HG03521 (cell line): ENCODE results near the gene RARG.
"Not testable (repeated sequence)": the region's sequence is repeated elsewhere in the genome, so short reads cannot be mapped to it uniquely, and the experiment has no call there.

Experiments
- ATAC-seq: cut with Tn5 transposase; IDR thresholded peaks from one replicate; pipeline ENCODE4 v1.9.1; 2021; ENCODE audit warnings: mild to moderate bottlenecking, moderate library complexity; ENCODE audit not compliant: unreplicated experiment

The RARG gene

DNA sequence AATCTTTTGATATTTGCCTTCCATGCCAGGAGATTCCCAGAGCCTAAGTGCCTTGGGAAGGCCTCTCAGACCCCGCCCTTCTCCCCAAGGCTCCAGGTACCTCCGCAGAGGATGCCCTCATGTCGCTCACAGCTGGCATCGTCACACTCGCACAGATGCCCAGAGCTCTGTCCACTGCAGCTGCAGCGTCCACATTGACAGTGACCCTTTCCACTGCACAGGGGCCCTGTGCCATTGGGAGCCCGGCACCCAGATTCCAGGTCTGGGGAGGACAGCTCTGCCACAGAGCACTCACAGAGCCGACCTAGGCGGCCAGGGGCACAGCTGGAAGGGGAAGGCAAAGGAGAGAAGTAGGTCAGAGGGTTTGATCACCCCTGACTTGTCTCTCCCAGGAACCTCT, 39.0 kb downstream of the RARG start:
- ATAC-seq: no peak

DNA sequence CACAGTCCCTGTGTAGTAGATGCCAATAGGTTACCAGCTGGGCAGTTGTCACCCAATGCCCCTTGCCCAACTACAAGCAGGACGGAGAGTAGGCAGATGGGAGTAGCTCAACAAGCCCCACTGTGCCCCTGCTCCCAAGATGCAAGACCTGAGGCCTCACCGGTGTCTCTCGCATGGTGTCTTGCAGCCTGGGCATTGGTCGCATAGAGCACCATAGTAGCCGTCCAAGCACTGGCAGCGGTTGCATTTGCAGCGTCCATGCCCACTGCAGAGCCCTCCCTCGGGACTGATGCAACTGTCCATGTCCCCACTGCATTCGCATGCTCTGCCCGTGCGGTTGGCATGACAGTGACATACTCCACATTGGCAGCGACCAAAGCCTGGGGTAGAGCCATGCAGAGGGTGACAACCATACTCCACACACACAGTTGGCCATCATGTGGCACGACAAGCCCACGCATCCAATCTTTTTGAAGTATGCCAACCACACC, 39.4 kb downstream of the RARG start:
- no peak for ATAC-seq

DNA sequence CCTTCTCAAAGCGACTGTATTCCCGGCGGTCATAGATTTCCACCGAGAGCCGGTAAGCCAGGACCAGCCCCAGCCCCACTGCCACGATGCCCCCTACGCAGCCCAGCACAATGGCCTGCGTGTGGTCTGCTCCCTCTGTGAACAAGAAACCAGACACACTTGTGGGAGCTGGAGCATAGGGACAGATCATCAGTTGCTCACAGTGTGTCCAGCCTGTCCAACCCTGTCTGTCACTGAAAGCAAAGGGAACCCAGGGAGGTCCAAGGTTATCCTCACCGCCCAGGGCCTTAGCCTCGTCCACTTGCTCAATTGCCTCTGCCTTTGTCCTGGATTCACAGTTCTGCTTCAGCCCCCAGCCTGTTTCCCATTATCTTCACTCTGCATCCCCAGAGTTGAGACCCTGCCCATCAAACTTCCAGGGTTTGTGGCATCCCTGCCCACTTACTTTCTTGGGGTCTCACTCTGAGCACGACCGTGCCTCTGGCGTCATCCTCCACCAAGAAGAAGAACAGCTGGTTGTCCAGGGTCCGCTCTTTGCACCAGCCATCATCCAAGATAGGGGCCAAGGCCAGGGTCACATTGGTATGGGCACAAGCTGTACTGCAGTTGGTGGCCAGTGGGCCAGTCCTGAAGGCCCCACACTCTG, 40.0 kb downstream of the RARG start:
- no peak for ATAC-seq

DNA sequence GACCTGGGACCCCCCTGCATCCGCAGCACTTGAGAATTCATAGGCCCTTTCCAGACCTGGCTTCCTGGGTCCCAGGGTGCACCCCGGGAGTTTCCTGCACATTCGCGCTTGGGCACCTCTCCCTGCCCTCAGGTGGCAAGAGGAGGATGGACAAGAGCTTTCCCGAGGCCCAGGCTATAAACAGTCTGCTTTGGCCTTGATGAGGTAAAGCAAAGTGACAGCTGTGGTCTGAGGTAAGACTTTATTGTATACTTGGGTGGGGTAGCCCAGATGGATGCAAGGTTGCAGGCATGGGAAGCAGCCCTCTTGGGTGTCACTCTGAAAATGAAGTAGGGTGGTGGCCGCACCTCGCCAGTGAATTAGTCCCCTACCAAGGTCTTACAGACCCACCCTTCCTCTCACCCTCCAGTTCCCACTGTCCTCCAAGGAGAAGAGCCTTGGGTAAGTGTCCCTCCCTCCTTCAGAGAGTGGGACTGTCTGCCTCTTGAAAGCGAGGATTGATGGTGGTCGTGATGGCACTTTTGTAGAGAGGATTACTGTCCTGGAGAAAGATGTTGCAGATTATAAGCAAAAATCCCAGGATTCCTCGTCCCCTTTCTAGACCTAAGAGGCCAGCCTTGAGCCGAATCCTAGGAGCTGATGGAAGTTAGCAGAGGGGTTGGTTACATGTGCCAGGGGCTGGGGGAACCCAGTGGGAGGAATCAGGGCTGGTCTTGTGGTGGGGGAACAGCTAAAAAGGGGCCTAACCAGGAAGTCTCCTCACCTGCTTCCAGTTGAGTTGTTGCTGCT, 40.7 kb downstream of the RARG start:
- ATAC-seq: no peak

DNA sequence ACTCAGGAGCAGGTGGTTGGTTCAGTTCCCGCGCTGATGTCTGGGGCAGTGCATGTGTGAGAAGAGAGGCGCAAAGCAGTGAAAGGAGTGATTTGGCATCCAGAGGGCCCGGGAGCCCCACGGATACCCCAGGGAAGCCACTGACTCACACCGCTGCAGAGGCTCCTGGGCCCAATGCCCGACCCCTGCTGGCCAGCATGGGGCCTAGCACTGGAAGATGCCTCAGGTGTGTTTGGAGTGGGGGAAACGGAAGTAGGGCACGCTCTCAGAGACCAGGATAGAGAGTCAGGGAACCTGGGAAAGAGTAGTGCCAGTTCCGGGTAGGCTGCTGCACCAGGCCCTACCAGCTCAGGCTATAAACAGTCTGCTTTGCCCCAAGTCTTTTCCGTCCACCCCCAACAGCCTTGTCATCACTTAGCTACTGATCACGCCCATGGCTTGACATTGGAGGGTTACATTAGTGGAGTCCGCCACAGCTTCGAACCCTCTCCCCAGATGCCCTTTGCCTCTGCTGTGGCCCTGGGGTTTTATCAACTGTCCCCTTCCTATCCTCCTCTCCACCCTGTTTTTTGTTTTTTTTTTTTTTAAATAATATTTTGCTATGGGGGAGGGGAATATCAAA, 41.8 kb downstream of the RARG start:
- no peak for ATAC-seq

DNA sequence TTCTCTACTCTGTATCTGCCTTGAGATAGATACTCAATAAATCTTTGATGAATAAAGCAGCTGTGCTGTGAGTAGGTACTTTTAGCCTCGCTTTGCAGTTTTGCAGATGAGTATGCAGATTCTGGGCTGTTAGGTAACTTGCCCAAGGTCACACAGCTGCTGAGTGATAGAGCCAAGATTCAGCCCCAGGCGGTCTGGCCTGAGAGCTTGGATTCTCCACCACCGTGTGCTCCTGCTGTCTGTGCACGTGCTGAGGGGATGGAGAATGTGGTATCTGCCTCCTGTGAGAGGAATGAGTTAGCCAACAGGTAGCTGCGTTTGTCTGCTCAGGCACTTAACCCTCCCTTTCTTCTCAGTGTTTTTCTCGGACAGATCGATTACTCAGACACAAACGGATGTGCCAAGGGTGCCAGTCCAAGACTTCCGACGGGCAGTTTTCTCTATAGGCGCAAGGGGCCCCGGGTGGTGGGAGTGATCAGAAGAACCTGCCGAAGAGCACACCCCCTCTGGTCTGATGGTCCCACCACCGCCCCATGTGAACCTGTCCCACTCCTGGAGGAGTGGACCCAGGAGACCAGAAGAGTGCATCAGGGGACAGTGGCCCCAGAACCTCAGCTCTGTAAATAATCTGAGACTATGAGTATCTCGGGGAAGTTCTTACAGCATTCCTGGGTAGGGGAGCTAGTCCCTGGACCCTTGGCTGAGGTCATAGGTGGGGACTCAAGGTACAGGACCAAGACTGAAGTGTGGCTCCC, 44.7 kb downstream of the RARG start:
- ATAC-seq: no peak

DNA sequence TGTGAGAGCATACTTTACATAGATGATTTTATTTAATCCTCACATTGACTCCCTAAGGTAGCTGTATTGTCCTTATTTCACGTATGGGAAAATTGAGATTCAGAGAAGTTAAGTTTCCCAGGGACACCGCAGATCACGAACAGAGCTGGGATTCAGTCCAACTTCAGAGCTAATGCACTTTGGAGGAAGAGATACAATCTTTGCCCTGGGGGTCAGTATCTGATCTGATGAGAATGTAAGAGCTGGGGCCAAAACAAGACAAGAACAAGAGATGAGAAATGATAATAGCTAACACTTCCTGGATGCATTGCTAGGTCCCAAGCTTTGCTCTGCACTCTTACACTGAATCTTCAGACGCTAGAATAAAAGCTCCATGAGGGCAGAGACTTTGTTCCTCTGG, 45.3 kb downstream of the RARG start:
- no peak for ATAC-seq

DNA sequence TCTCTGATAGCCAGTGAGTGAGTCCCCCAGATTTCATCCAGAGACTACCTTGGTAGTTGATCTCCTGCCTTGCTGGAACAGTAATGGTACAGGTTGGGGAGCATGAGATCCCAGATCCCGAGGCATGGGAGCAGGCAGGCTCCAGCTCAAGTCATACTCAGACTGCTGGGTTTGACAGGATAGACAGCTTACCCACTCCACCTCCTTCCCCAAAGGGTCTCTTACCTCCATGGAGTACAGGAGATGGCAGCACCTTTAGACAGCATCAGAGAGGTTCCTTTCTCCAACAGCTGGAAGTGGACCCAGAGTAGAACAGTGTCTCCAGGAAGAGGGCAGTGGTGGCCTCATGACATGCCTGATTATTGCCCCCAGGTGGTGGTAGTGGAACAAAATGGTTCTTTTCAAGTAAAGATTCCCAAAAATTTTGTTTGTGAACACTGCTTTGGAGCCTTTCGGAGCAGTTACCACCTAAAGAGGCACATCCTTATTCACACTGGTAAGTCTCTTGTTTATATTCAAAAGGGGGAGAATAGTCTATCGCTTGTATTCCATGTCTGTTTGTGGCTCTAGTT, 46.3 kb downstream of the RARG start:
- no peak for ATAC-seq

DNA sequence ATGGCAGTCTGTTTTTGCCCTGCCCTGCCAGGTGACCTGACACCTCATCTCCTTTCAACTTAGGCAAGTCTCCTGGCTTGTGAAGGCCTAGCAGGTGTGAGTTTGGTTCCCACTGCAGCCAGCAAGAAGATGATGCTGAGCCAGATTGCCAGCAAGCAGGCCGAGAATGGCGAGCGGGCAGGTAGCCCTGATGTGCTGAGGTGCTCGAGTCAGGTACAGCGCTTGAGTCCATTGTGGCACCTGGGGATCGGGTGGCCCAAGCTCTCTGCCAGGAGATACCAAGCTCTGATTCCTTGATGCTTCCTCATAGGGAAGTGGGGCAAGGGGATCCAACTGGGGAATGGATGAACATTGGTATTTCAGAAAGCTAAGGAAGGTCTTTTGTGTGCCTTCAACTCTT, 47.2 kb downstream of the RARG start:
- no peak for ATAC-seq

DNA sequence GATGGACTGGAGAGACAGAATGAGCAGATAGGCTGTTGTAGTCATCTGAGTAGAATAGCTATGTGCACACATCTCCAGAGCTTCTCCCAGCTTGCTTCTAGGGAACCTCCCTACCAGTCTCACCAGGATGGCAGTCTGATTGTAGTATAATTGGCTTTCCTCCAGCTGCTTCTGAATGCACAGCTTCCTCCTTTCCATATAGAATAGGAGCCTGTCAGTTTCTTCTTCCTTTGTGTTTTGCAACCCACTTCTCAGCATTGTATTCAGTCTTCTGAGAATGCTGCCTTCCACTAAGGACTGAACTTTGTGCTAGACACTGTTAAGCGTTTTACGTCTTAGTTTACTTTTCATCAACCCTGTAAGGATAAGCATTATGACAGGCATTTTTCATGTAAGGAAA, 49.1 kb downstream of the RARG start:
- no peak for ATAC-seq

DNA sequence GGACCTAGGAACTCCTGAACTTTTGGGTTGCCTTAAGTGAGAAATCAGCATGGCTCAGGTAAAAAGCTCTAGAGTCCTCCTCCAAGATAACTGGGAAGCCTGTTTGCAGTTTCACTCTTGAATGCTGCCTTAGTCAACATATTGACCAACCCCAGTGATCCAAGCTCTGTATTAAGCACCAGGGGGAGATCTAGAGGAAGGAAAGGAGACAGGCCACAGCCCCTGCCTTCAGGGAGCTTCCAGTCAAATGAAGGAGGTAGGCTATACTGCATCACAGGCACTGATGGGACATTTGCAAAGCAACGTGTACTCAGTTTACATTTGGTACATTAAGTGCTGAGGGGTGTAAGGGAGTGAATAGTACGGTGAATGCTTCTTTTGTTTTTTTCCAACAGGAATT, 50.1 kb downstream of the RARG start:
- ATAC-seq: no peak

DNA sequence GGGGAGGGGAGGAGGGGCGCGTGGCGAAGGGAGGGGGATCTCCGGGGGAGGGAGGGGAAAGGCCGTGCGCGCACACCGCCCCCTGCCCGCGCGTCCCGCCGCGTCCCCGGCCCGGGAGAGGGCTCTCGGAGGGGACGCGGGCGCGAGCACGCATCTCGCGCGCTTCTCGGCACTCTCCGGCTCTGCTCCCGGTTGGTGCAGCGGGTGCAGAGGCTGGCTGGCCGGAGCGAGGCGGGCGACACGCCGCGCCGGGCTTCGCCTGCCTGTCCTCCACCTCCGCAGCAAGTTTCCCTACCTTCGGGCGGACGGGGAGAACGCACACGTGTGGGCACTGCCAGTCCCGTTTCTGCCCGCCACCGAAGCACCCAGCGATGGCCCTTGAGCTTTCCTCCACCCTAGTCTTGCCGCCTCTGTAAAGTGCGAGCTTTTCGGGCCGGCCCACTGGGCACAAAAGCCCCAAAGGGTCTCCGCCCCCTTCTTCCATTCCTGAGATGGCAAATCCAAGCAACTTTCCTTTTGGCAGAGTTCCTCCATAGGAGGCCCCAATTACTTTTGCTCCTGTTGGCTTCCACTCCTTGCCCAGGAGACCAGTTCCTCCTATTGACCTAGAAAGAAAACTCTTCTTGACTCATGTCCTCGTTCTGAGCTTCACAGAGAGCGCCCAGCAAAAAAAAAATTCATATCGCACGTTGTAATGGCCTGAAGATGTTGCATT, 50.9 kb downstream of the RARG start:
- peak; percentile 44 for ATAC-seq

DNA sequence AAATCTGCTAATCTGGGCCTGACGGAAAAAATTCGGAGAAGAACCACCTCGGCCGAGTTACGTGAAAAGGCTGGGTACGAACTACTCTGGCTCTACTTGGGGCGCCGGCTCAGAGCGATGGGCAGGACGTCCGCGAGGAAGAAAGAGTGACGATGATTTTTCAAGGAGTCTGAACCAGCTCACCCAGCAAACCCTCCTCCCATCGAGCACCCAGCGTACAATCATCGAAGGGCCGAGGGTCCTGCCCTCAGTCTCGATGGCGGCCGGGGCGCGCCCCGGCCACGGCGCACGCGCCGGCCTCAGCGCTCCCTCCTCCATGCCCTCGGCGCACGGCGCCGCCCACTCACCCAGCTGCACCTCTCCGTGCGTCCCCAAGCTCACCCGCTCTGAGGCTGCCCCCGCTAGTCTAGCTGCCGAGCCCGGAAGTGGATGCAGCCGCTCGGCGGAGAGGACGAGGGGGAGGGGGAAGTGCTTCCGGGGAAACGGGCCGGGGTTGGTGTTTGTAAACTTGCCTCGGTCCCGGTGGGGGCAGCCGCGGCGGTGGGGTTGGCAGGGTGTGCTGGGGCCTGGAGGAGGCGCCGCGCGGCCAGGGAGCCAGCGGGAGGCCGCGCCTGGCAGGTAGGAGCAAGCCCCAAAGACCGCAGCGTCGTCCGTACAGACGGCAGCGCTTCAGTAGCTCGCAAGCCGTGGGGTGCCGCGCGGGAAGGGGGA, 51.6 kb downstream of the RARG start, which contains the start of the genes CSAD and ZNF740:
TSS of gene CSAD (minus strand) at position 706 of the 711 bp plus-strand sequence. CDS start 7,455 bp downstream, outside the sequence.
TSS of gene ZNF740 (plus strand) at position 503 of the 711 bp plus-strand sequence. CDS start 1,262 bp downstream, outside the sequence.
- ATAC-seq: peak; percentile 93

DNA sequence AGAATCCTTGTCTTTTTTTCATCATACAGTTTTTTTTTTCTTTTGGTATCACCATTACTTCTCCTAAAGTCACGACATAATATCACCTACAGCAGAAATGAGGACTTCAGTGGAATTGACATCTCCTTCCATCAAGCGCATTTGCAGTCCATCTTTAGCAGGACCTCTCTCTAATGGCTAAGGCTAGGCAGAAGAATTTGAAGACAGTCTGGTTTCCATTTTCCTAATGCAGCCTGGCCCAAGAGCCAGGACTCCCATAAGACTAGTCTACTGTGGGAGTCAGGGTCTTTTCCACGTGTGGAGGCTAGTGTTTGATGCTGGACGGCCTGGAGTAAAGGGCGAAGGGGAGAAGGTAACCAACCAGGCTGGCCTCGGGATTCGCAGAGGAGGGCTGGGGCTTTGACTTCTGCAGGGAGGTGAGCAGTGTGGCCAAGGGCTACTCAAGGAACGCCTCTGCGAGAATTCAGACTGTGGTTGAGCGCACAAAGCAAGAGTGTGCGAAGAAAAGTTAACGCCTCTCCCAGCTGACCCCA, 52.3 kb downstream of the RARG start:
- ATAC-seq: peak; percentile 7

DNA sequence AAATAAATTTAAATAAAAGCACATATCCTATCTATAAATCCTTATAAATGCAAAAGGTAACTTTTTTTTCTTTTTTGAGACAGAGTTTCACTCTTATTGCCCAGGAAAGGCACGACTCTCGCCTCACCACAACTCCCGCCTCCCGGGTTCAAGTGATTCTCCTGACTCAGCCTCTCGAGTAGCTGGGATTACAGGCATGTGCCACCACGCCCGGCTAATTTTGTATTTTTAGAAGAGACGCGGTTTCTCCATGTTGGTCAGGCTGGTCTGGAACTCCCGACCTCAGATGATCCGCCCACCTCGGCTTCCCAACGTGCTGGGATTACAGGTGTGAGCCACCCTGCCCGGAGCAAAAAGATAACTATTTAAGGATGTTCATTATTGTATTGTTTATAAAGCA, 53.2 kb downstream of the RARG start:
- ATAC-seq: not testable (repeated sequence)

DNA sequence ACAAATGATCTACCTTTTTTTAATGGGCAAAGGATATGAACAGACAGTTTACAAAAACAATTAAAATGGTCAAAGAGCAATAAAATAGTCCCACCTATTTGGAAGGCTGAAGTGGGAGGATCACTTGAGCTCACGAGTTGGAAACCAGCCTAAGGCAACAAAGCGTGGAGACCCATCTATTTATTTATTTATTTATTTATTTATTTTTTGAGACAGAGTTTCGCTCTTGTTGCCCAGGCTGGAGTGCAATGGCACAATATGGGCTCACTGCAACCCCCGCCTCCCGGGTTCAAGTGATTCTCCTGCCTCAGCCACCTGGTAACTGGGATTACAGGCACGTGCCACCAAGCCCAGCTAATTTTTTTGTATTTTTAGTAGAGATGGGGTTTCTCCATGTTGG, 54.6 kb downstream of the RARG start:
- ATAC-seq: not testable (repeated sequence)

DNA sequence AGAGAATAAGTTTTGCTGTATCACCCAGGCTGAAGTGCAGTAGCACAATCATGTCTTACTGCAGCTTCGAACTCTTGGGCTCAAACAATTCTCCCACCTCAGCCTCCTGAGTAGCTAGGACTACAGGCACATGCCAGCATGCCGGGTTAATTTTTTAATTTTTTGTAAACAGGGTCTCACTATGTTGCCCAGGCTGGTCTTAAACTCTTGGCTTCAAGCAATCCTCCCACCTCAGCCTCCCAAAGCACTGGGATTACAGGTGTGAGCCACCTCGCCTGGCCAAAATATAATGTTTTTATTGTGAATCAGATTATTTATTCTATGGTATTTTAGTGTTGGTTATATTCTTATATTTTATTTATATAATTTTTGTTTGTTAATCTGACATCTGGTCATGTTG, 55.3 kb downstream of the RARG start:
- ATAC-seq: no peak

DNA sequence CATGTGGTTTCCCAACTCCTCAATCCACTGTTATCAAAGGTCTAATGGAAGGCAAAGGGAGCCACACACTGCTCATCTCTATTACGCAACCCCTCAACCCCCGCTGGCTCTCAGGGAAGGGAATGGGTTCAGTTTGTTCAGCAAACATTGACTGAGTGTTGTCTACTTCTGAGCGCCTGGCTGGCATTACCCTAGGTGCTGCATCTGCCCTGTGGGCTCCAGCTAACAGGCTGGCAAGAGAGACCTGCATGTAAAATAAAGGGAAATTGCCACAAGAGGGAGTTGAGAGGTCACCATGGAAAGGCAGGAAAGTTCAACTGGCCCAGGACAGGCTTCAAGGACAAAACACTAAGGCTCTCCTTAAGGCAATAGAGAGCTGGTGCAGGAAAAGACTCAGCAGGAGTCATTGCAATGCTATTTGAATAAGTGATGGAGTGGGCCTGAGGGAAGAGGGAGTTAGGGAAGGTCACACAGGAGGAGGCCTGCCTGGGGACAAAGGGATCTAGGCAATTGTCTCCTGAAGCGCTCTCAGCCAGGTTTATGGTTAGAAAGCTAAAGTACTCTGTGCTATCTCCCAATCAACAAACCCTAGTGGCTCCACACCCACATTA, 57.0 kb downstream of the RARG start:
- no peak for ATAC-seq
